ENCODE results near the gene BDH1.
"Not testable (repeated sequence)": the region's sequence is repeated elsewhere in the genome, so short reads cannot be mapped to it uniquely, and the experiment has no call there.

BDH1 gene

DNA sequence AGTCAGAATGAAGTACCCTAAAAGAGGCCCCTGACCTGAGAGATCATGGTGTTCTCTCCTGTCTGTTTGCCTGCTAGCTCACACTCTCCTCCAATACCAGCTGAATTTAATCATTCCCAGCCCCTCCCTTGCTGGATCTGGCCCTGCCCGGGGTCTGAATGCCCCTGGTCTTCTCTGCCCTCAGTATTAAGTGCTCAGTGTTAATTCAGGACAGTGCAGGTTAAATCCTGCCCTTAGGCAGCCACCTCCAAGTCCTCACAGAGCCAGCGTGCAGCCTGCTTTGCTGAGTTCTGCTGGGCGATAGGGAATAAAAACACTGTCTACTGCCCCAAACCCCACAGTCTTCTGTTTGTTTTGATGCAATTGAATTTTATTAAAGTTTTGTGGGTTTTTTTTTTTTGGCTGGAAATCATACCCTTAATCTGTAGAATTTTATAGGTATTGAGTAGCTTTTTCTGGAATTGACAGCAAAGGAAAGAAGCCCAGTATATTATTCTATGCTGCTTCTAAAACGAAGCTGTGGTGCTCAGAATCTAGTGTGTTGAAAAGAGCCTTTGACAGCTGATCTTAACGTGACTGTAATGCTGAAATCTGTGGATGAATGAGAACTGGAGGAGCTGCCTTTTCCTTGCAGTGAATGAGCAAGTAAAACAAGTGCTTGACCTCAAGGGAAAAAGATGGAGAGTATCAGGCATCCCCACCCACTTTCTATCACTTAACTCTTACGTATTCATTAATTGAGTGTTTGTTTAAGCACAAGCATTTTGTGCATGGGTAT is 12.3 kb upstream of the BDH1 start:
- Histone ChIP-seq H3K4me1 (no peaks in the 10 kb centered on the region), H3K9ac (no peak overlapping the region), H3K4me2 (no peak overlapping the region), H3K27me3 (no peaks in the 10 kb centered on the region), H3K4me3 (no peak overlapping the region), H3K27ac (no peak overlapping the region), H3K9me3 (peaks cover 78% of the 10 kb centered on the region), H3K36me3 (no peaks in the 10 kb centered on the region), H4K20me1 (no peaks in the 10 kb centered on the region)
- TF ChIP-seq Cebpa-rat (IDR thresholded peaks at IDR 0.05) = no peak

- not testable (repeated sequence) for H4K20me1 ChIP-seq, H3K36me3 ChIP-seq, H3K9ac ChIP-seq, H3K4me3 ChIP-seq, H3K27me3 ChIP-seq, H3K4me2 ChIP-seq, H3K27ac ChIP-seq
- peaks cover 13% of the 10 kb centered on the region for H3K4me1 ChIP-seq
- H3K9me3 ChIP-seq = peaks cover 86% of the 10 kb centered on the region
Observed at GRCh38 chr3:197566155-197566554, 10.4 kb upstream of the BDH1 start.

- no peak for TF ChIP-seq Cebpa-rat (IDR thresholded peaks at IDR 0.05)
- H3K9me3 ChIP-seq = peaks cover 67% of the 10 kb centered on the region
- no peak overlapping the region for H3K4me2 ChIP-seq
- no peaks in the 10 kb centered on the region for H3K36me3 ChIP-seq
- no peak overlapping the region for H3K9ac ChIP-seq
- peaks cover 13% of the 10 kb centered on the region for H3K4me1 ChIP-seq
- no peak overlapping the region for H3K4me3 ChIP-seq
- no peak overlapping the region for H3K27ac ChIP-seq
- H4K20me1 ChIP-seq = no peaks in the 10 kb centered on the region
- no peaks in the 10 kb centered on the region for H3K27me3 ChIP-seq
Observed at GRCh38 chr3:197564097-197564843, 8.5 kb upstream of the BDH1 start.

GRCh38 chr3:197562398-197563251 is 6.9 kb upstream of the BDH1 start:
- no peak overlapping the region for H3K4me3 ChIP-seq

DNA sequence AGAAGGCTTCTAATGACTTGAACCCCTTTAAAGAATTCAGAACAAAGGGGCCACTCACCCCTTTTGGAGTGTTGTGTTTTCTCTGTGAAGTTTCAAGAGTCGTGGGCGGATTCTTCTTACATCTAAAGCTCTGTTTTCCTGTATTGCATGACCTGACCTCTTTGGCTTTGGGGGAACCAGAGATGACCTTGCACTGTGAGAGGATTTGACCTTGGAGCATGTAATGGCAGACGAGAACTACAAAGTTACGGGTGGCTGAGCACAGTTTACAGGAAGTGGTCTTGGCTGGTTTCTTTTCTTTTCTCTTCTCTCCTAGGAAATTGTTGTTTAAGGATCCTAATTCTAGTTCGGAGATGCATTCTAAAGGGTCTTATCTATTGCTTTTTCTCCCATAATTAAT is 6.2 kb upstream of the BDH1 start:
- H3K27ac ChIP-seq = 0 out of 2 replicates have a peak overlapping the region, but pooled peaks have one; percentile 35
- peak overlapping the region; percentile 63 for H3K4me2 ChIP-seq
- no peaks in the 10 kb centered on the region for H3K36me3 ChIP-seq
- no peak overlapping the region for H3K9ac ChIP-seq
- H3K4me3 ChIP-seq = no peak overlapping the region
- H3K9me3 ChIP-seq = peaks cover 52% of the 10 kb centered on the region
- no peaks in the 10 kb centered on the region for H4K20me1 ChIP-seq
- no peak for TF ChIP-seq Cebpa-rat (IDR thresholded peaks at IDR 0.05)
- no peaks in the 10 kb centered on the region for H3K27me3 ChIP-seq
- peaks cover 13% of the 10 kb centered on the region for H3K4me1 ChIP-seq

More at GRCh38 chr3:197562398-197563251, 6.9 kb upstream of the BDH1 start:
- TF ChIP-seq Cebpa-rat (IDR thresholded peaks at IDR 0.05) = no peak
- Histone ChIP-seq H3K9me3 (peaks cover 59% of the 10 kb centered on the region), H3K4me2 (peak overlapping the region; percentile 63), H3K9ac (no peak overlapping the region), H3K36me3 (no peaks in the 10 kb centered on the region), H3K4me1 (peaks cover 13% of the 10 kb centered on the region), H4K20me1 (no peaks in the 10 kb centered on the region), H3K27me3 (no peaks in the 10 kb centered on the region), H3K27ac (0 out of 2 replicates have a peak overlapping the region, but pooled peaks have one; percentile 35)

GRCh38 chr3:197559651-197560050 is 3.9 kb upstream of the BDH1 start:
- Histone ChIP-seq H3K9me3 (peaks cover 31% of the 10 kb centered on the region), H4K20me1 (no peaks in the 10 kb centered on the region), H3K27ac (no peak overlapping the region), H3K36me3 (no peaks in the 10 kb centered on the region), H3K9ac (no peak overlapping the region), H3K4me3 (no peak overlapping the region), H3K4me1 (peaks cover 22% of the 10 kb centered on the region), H3K4me2 (no peak overlapping the region), H3K27me3 (no peaks in the 10 kb centered on the region)
- TF ChIP-seq Cebpa-rat (IDR thresholded peaks at IDR 0.05) = no peak

- no peaks in the 10 kb centered on the region for H3K27me3 ChIP-seq
Observed at GRCh38 chr3:197554562-197555280, 1.0 kb downstream of the BDH1 start.

GRCh38 chr3:197554196-197554561 is 1.6 kb downstream of the BDH1 start:
- H3K36me3 ChIP-seq = peaks cover 23% of the 10 kb centered on the region
- H3K4me2 ChIP-seq = peak overlapping the region; percentile 95
- H4K20me1 ChIP-seq = peaks cover 19% of the 10 kb centered on the region
- H3K9me3 ChIP-seq = no peaks in the 10 kb centered on the region
- peak overlapping the region; percentile 67 for H3K27ac ChIP-seq
- peak overlapping the region; percentile 67 for H3K9ac ChIP-seq
- H3K4me3 ChIP-seq = peak overlapping the region; percentile 85
- H3K27me3 ChIP-seq = no peaks in the 10 kb centered on the region
- H3K4me1 ChIP-seq = peaks cover 25% of the 10 kb centered on the region
- TF ChIP-seq Cebpa-rat (IDR thresholded peaks at IDR 0.05) = no peak

More at GRCh38 chr3:197554562-197555280, 1.0 kb downstream of the BDH1 start:
- Histone ChIP-seq H3K9ac (peak overlapping the region; percentile 89), H3K27ac (peak overlapping the region; percentile 88), H3K4me3 (peak overlapping the region; percentile 85), H3K4me2 (peak overlapping the region; percentile 95), H3K36me3 (peaks cover 18% of the 10 kb centered on the region), H4K20me1 (peaks cover 13% of the 10 kb centered on the region; the same call in 1 of the 2 replicates), H3K4me1 (peaks cover 25% of the 10 kb centered on the region), H3K9me3 (no peaks in the 10 kb centered on the region)
- no peak for TF ChIP-seq Cebpa-rat (IDR thresholded peaks at IDR 0.05)

- Histone ChIP-seq H3K27ac (no peak overlapping the region), H3K4me3 (no peak overlapping the region), H3K4me1 (peaks cover 34% of the 10 kb centered on the region), H3K9ac (no peak overlapping the region), H4K20me1 (peaks cover 37% of the 10 kb centered on the region), H3K4me2 (no peak overlapping the region), H3K36me3 (peaks cover 31% of the 10 kb centered on the region), H3K9me3 (no peaks in the 10 kb centered on the region), H3K27me3 (no peaks in the 10 kb centered on the region)
- no peak for TF ChIP-seq Cebpa-rat (IDR thresholded peaks at IDR 0.05)
Observed at GRCh38 chr3:197552198-197552597, 3.6 kb downstream of the BDH1 start.
